ENCODE results near the gene ZMYND11. TPM values are rescaled to one million over a fixed set of nuclear protein-coding genes. Genes with fewer than 3 reads are reported as not detected.
A peak's percentile ranks its signal among the peaks of the same experiment; 100 is the strongest.
"Not testable (repeated sequence)": the region's sequence is repeated elsewhere in the genome, so short reads cannot be mapped to it uniquely, and the experiment has no call there.

ZMYND11 gene
- total RNA-seq, 2 experiments from 2014 or later = 10.1 to 11.0 TPM

DNA sequence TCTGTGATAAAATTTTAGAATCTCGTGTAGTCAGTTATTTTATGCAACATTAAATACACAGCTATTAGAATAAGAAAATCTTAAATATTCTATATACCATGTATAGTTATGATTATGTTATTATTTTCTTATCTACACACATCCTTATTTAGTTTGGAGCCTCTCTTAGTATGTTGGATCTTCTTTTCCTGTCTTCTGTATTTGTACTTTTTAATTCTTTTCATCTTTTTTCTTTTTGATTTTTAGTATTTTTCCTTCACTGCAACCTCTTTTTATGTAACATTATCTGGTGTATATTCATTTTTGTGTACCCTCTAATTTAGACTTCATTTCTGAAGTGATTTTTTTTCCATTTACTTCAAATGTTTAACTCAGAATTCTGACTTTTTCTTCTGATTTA, 48.9 kb downstream of the ZMYND11 start:
- H3K36me3 Mint-ChIP-seq (ENCODE audit: low read depth) = peaks cover 29% of the 10 kb centered on the region
- H3K9me3 Mint-ChIP-seq = peaks cover 2% of the 10 kb centered on the region
- intact Hi-C loops (cut with micrococcal nuclease) = loop anchor here (5.0 kb wide), 1 partner anchor 43 kb away; no protein-coding TSS in a partner anchor
- CTCF ChIA-PET = no interaction called here
- no peak overlapping the region for H3K4me3 Mint-ChIP-seq
- H3K4me1 Mint-ChIP-seq (ENCODE audit: low read depth) = peaks cover 30% of the 10 kb centered on the region
- no peak for DNase-seq
- no peaks in the 10 kb centered on the region for H3K27me3 Mint-ChIP-seq (ENCODE audit: low read depth)
- H3K27ac Mint-ChIP-seq = no peak overlapping the region

DNA sequence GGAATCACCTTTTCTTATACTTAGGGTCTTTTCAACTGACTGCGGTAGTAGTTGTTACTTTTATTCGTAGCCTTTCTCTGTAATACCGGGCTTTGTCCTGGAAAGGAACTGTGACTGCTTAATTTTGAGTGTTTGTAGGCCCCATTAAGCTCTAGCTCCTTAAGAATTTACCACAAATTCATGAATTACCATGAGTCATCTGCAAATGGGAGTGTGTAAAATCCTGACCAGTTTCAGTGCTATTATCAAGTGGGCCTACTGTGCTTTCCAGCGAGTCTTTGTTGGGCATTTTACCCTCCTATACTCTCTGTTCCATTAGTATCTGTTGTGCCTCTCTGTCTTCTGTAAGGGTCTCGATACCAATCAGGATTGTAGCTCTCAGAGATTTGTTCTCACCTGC, 49.7 kb downstream of the ZMYND11 start:
- Mint-ChIP-seq H3K9me3 (peaks cover 2% of the 10 kb centered on the region), H3K4me3 (no peak overlapping the region), H3K36me3 (ENCODE audit: low read depth) (peaks cover 29% of the 10 kb centered on the region), H3K27me3 (ENCODE audit: low read depth) (no peaks in the 10 kb centered on the region), H3K4me1 (ENCODE audit: low read depth) (peaks cover 30% of the 10 kb centered on the region), H3K27ac (no peak overlapping the region)
- intact Hi-C loops (cut with micrococcal nuclease) = loop anchor here (5.0 kb wide), 1 partner anchor 42 kb away; no protein-coding TSS in a partner anchor
- CTCF ChIA-PET = no interaction called here
- no peak for DNase-seq

DNA sequence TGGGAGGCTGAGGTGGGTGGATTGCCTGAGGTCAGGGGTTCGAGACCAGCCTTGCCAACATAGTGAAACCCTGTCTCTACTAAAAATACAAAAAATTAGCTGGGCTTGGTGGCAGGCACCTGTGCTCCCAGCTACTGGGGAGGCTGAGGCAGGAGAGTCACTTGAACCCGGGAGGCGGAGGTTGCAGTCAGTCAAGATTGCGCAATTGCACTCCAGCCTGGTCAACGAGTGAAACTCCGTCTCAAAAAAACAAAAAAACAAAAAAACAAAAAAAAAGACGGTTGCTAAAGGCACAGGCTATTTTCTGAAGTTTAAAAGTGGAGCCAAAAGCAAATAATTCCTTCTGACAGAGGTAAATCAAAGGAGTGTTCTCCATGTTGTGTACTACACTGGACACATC, 50.3 kb downstream of the ZMYND11 start:
- DNase-seq; H3K4me3 Mint-ChIP-seq; H3K9me3 Mint-ChIP-seq; H3K27me3 Mint-ChIP-seq (ENCODE audit: low read depth); intact Hi-C loops (cut with micrococcal nuclease); H3K27ac Mint-ChIP-seq; CTCF ChIA-PET: not testable (repeated sequence)
- Mint-ChIP-seq H3K36me3 (ENCODE audit: low read depth) (peaks cover 29% of the 10 kb centered on the region), H3K4me1 (ENCODE audit: low read depth) (peaks cover 30% of the 10 kb centered on the region)

DNA sequence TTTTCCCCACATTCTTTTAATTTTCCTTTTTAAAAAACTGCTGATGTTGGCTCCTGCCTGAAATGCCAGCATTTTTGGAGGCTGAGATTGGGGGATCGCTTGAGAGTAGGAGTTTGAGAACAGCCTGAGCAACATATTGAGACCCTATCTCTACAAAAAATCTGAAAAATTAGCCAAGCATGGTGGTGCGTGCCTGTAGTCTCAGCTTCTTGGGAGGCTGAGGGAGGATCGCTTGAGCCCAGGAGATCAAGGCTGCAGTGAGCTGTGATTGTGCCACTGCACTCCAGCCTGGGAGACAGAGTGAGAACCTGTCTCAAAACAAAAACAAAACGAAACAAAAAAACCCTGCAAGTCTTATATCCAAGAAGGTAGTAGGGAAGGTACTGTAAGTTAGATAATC, 51.7 kb downstream of the ZMYND11 start:
- Mint-ChIP-seq H3K27ac (no peak overlapping the region), H3K36me3 (ENCODE audit: low read depth) (peaks cover 31% of the 10 kb centered on the region), H3K9me3 (peaks cover 2% of the 10 kb centered on the region), H3K27me3 (ENCODE audit: low read depth) (no peaks in the 10 kb centered on the region), H3K4me3 (no peak overlapping the region), H3K4me1 (ENCODE audit: low read depth) (peaks cover 30% of the 10 kb centered on the region)
- CTCF ChIA-PET = no interaction called here
- DNase-seq = no peak
- intact Hi-C loops (cut with micrococcal nuclease) = no loop called here

DNA sequence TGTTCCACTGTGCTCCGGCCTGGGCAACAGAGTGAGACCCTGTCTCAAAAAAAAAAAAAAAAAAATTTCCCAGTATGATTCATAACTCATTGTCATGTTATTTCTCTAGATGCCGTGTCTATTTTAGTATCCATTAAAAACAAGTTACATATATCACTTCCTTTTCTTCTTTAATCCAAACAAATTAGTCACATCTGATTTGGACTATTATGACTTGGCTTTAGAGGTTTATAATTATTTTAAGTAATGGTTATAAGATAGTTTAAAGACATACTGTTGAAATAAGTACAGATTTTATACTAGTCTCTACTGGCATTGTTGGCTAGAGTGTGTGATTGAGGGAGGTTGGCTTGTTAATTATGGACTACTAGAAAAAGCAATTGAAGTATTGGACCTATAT, 53.3 kb downstream of the ZMYND11 start:
- peaks cover 16% of the 10 kb centered on the region for H3K4me1 Mint-ChIP-seq (ENCODE audit: low read depth)

DNA sequence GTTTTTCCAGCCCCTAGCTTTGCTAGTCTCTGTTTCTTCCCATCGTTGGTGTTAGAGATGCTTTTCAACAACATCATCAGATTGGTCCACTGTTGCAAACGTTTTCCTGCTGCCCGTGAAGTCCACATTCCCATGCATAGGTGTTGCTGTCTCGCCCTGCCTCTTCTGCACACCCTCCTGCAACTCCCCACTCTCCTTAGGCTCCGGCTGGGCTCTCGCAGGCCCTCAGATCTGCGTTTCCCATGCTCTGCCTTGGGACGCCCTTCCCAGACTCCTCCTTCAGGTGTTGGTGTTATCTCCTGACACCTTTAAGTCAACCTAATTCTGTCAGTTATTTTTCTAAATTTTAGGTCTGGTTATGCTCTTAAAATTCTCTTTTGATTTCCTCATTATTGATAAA, 55.0 kb downstream of the ZMYND11 start:
- Mint-ChIP-seq H3K4me3 (no peak overlapping the region), H3K4me1 (ENCODE audit: low read depth) (peaks cover 5% of the 10 kb centered on the region), H3K27ac (no peak overlapping the region), H3K36me3 (ENCODE audit: low read depth) (peaks cover 13% of the 10 kb centered on the region), H3K9me3 (no peaks in the 10 kb centered on the region), H3K27me3 (ENCODE audit: low read depth) (no peaks in the 10 kb centered on the region)
- CTCF ChIA-PET = no interaction called here
- DNase-seq = no peak
- intact Hi-C loops (cut with micrococcal nuclease) = no loop called here

More for the DNA sequence above, 53.3 kb downstream of the ZMYND11 start:
- intact Hi-C loops (cut with micrococcal nuclease) = no loop called here
- no peaks in the 10 kb centered on the region for H3K27me3 Mint-ChIP-seq (ENCODE audit: low read depth)
- H3K4me3 Mint-ChIP-seq = no peak overlapping the region
- CTCF ChIA-PET = no interaction called here
- H3K9me3 Mint-ChIP-seq = peaks cover 2% of the 10 kb centered on the region
- no peak for DNase-seq
- no peak overlapping the region for H3K27ac Mint-ChIP-seq
- peaks cover 24% of the 10 kb centered on the region for H3K36me3 Mint-ChIP-seq (ENCODE audit: low read depth)

DNA sequence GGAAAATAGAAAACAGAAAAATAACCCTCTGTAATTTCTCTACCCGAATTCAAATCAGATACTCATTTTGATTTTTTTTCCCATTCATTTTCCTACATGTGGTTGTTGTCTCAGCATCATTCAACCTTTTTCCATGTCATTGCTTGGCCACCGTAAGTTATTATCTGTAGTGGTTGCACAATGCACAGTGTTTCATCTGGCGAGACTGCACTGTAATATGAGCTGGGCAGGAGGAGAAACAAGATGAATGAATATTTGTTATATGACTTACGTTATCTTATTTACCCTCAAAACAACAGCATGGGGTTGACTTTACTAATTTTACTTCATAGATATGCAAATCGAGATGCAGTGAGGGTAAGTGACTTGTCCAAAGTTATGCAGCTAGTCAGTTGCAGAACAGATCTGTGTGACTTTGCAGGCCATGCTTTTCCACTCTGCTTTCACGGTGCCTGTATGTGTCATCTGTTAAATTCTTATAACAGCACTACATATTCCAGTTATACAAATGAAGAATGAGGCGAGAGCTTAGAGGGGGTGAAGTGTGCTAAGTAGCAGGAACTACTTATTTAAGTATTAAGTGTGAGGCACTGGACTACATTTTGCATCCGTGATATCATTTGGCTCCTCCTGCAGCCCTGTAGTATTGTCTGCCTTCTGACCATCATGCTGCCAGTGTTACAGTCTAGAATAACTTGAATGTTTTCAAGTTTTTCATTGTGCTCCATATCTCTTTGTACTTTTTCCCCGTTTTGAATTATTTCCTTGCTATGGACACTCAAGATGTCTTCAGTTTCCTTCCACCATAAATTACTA, 56.7 kb downstream of the ZMYND11 start:
- H3K36me3 Mint-ChIP-seq (ENCODE audit: low read depth) = peaks cover 17% of the 10 kb centered on the region
- CTCF ChIA-PET = interaction anchor here (0.9 kb wide), 1 partner anchor 9 kb away, joined by 4 read pairs; no protein-coding TSS in a partner anchor
- intact Hi-C loops (cut with micrococcal nuclease) = no loop called here

DNA sequence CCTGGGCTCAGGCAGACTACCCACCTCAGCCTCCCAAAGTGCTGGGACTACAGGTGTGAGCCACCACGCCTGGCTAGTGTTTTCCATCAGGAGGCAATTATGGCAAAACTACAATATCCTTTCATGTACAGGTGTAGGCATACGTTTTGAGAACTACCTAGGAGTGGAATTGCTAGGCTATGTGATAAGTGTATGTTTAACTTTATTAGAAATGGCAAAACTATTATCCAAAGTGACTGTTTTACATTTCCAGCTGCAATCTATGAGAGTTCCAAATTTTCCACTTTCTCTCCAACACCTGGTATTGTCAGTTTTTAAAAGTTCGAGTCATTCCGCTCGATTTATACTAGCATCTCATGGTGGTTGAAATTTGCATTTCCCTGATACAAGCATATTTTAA, 59.0 kb downstream of the ZMYND11 start:
- no peaks in the 10 kb centered on the region for H3K9me3 Mint-ChIP-seq
- no peak overlapping the region for H3K4me3 Mint-ChIP-seq
- H3K36me3 Mint-ChIP-seq (ENCODE audit: low read depth) = peaks cover 14% of the 10 kb centered on the region
- H3K27me3 Mint-ChIP-seq (ENCODE audit: low read depth) = no peaks in the 10 kb centered on the region
- no peaks in the 10 kb centered on the region for H3K4me1 Mint-ChIP-seq (ENCODE audit: low read depth)
- CTCF ChIA-PET = interaction anchor here (1.5 kb wide), 1 partner anchor 35 kb away, joined by 3 read pairs; no protein-coding TSS in a partner anchor
- intact Hi-C loops (cut with micrococcal nuclease) = no loop called here
- H3K27ac Mint-ChIP-seq = no peak overlapping the region
- DNase-seq = no peak

More for the DNA sequence above, 56.7 kb downstream of the ZMYND11 start:
- Mint-ChIP-seq H3K4me1 (ENCODE audit: low read depth) (peaks cover 4% of the 10 kb centered on the region), H3K27ac (no peak overlapping the region), H3K9me3 (no peaks in the 10 kb centered on the region), H3K27me3 (ENCODE audit: low read depth) (no peaks in the 10 kb centered on the region), H3K4me3 (no peak overlapping the region)
- DNase-seq = no peak

DNA sequence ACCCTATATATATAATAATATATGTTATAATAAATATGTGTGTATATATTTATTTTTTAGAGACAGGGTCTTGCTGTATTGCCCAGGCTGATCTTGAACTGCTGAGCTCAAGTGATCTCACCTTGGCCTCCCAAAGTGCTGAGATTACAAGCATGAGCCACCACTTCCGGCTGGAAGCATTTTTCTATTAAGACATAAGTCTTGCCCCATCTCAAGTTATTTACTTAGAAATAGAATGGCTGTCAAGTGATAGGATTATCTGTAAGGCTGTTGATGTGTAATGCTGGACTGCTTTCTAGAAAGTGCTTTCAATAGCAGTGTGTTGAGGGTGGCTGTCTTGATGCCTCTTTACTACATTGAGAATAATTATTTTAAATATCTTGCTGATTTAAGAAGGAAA, 65.2 kb downstream of the ZMYND11 start:
- Mint-ChIP-seq H3K36me3 (ENCODE audit: low read depth) (peaks cover 9% of the 10 kb centered on the region), H3K27me3 (ENCODE audit: low read depth) (no peaks in the 10 kb centered on the region), H3K27ac (no peak overlapping the region), H3K4me3 (no peak overlapping the region), H3K9me3 (no peaks in the 10 kb centered on the region), H3K4me1 (ENCODE audit: low read depth) (peaks cover 17% of the 10 kb centered on the region)
- CTCF ChIA-PET = no interaction called here
- intact Hi-C loops (cut with micrococcal nuclease) = loop anchor here (2.0 kb wide), 1 partner anchor 18 kb away; no protein-coding TSS in a partner anchor
- no peak for DNase-seq

DNA sequence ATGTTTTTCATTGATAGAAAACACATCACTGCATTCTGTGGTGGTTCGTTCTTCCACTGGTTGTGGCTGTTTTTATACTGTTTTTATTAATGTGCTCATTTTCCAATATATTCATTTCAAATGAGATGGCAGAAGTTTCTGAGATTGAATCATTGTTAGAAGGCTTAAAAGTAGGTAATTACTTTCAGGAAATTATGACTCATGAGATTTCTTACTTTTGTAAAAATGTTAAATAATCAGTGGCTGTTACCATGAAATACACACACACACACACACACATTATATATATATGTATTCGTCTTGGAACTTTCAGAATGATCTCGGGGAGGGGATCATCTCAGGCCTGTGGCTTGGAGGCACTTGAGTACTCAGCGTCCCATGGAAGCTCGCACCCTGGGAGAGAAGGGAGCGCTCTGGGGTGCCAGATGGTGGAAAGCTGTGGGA, 66.1 kb downstream of the ZMYND11 start:
- no peak for DNase-seq
- H3K4me3 Mint-ChIP-seq = no peak overlapping the region
- no peaks in the 10 kb centered on the region for H3K9me3 Mint-ChIP-seq
- intact Hi-C loops (cut with micrococcal nuclease) = loop anchor here (2.0 kb wide), 1 partner anchor 19 kb away; no protein-coding TSS in a partner anchor
- peaks cover 11% of the 10 kb centered on the region for H3K36me3 Mint-ChIP-seq (ENCODE audit: low read depth)
- H3K27me3 Mint-ChIP-seq (ENCODE audit: low read depth) = no peaks in the 10 kb centered on the region
- peak overlapping the region; percentile 18 for H3K27ac Mint-ChIP-seq
- CTCF ChIA-PET = no interaction called here
- peaks cover 17% of the 10 kb centered on the region for H3K4me1 Mint-ChIP-seq (ENCODE audit: low read depth)

DNA sequence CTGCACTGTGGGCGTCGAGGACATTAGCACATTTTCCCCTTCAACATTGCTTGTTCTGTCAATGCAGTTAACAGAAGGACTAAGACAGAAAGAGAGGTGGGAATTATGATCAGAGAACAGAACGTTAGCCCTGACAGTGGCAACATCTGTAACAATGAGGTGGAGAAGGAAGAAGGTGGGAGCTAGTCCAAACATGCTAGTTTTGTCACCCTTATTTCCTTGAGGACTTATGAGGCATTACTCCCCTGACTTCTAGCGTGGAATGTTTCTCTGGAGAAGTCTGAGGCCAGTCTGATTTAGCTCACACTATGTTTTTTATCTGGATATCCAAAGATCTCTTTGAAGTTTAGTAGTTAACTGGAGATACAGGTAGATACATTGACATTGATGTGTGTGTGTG, 73.4 kb downstream of the ZMYND11 start:
- CTCF ChIA-PET = no interaction called here
- intact Hi-C loops (cut with micrococcal nuclease) = loop anchor here (2.0 kb wide), 1 partner anchor 30 kb away; no protein-coding TSS in a partner anchor
- Mint-ChIP-seq H3K9me3 (peaks cover 2% of the 10 kb centered on the region), H3K4me3 (no peak overlapping the region), H3K4me1 (ENCODE audit: low read depth) (peaks cover 3% of the 10 kb centered on the region), H3K27me3 (ENCODE audit: low read depth) (no peaks in the 10 kb centered on the region), H3K27ac (no peak overlapping the region), H3K36me3 (ENCODE audit: low read depth) (peaks cover 24% of the 10 kb centered on the region)
- DNase-seq = no peak

DNA sequence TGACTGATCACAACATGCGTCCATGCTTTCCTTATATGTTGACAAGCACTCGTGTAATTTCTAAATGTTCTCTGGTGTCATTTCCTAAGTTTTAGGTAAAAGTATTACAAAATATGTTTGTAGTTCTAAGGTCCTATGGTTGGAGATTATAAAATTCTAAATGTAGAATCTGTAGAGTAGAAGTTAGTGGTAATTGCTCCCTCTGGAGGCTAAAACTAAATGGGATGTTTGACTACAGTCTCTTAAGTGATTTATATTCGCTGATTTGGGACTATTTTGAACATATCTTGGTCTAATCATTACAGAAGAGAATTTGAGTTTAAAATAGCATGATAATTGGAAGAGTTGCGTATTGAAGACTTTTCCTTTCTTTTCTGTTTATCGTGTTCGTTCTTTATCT, 74.1 kb downstream of the ZMYND11 start:
- CTCF ChIA-PET = no interaction called here
- Mint-ChIP-seq H3K36me3 (ENCODE audit: low read depth) (peaks cover 24% of the 10 kb centered on the region), H3K27ac (no peak overlapping the region), H3K27me3 (ENCODE audit: low read depth) (no peaks in the 10 kb centered on the region), H3K4me3 (no peak overlapping the region), H3K4me1 (ENCODE audit: low read depth) (peaks cover 3% of the 10 kb centered on the region), H3K9me3 (peaks cover 2% of the 10 kb centered on the region)
- DNase-seq = no peak
- intact Hi-C loops (cut with micrococcal nuclease) = loop anchor here (2.0 kb wide), 1 partner anchor 31 kb away; no protein-coding TSS in a partner anchor

DNA sequence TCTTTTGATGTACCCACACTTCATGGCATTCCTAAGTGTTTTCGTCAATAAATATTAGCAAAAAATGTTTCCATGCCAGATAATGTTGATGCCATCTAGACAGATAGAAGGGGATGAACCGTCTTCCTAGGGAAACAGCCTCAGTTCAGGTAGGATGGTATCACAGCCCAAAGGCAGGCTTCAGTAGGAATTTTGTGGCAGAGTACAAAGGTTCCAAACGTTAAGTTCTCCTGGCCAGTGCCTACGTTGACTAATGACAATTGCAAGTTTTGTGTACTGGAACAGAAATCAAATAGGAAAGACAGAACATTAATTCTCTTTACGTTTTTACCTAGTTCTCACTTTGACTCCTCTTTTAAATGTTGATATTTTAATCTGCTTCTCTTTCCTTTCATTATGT, 75.0 kb downstream of the ZMYND11 start:
- DNase-seq = no peak
- Mint-ChIP-seq H3K9me3 (peaks cover 2% of the 10 kb centered on the region), H3K36me3 (ENCODE audit: low read depth) (peaks cover 21% of the 10 kb centered on the region), H3K4me3 (no peak overlapping the region), H3K27ac (no peak overlapping the region), H3K27me3 (ENCODE audit: low read depth) (no peaks in the 10 kb centered on the region), H3K4me1 (ENCODE audit: low read depth) (peaks cover 2% of the 10 kb centered on the region)
- intact Hi-C loops (cut with micrococcal nuclease) = no loop called here
- CTCF ChIA-PET = no interaction called here

Measured in activated naive CD4-positive, alpha-beta T cell treated with anti-CD3 and anti-CD28 coated beads for 36 hours (primary cell).